A549 treated with AZD9567 at 1 μM for 4 hours (cell line): ENCODE measurements around the gene TIGD6. TPM values are rescaled to one million over a fixed set of nuclear protein-coding genes. Genes with fewer than 3 reads are reported as not detected.

Source experiments
- total RNA-seq: library from RNA; stranded (reverse); fragments of 200-300 nt; extraction: Qiagen RNA extraction; gene quantifications from 5 replicates; pipeline ENCODE4 v1.2.3, GENCODE V29; 2022; ENCODE audit not compliant: insufficient read depth

Gene TIGD6
- total RNA-seq: 5.0 to 7.0 TPM (median 5.4 TPM) in 5 replicates

DNA sequence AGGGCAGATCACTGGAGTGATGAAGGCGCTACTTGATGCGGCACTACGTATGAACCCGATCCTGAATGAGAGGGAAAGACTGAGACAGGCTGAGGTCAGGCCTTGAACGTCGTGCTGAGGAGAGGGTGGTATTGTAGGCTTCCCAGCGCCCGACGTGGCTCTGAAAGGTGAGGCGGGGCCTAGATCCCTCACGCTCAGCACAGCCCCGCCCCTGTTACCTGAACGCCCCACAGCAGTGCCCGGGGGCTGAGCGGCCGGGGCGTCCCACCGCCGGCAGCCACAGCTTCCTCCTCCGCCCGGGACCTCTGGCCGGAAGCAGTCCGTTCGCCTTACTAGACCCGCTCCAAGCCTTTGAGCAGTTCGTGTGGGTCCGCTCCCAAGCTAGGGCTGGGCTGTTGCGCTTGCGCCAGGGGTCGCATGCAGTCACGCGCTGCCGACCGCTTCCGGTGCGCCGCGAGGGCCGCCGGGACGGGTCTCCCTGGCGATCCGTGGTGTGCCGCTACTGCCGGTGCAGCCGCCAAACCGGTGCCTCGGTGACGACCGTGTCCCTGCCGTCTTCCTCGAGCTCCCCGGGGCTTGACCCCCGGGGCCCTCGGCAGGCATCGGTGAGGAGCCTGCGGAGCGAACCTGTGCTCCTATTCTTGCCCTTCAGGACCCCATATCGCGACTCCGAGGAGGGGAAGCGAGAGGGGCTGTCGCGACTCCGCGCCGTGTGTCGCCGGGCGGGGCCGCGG is at the start of gene TIGD6, which contains the start of gene HMGXB3:
TIGD6 (minus strand) TSS at position 399 of the 734 bp plus-strand sequence. CDS start 4,306 bp downstream, outside the sequence.
HMGXB3 (plus strand) TSS at position 484 of the 734 bp plus-strand sequence. CDS start 4,114 bp downstream, outside the sequence.

DNA sequence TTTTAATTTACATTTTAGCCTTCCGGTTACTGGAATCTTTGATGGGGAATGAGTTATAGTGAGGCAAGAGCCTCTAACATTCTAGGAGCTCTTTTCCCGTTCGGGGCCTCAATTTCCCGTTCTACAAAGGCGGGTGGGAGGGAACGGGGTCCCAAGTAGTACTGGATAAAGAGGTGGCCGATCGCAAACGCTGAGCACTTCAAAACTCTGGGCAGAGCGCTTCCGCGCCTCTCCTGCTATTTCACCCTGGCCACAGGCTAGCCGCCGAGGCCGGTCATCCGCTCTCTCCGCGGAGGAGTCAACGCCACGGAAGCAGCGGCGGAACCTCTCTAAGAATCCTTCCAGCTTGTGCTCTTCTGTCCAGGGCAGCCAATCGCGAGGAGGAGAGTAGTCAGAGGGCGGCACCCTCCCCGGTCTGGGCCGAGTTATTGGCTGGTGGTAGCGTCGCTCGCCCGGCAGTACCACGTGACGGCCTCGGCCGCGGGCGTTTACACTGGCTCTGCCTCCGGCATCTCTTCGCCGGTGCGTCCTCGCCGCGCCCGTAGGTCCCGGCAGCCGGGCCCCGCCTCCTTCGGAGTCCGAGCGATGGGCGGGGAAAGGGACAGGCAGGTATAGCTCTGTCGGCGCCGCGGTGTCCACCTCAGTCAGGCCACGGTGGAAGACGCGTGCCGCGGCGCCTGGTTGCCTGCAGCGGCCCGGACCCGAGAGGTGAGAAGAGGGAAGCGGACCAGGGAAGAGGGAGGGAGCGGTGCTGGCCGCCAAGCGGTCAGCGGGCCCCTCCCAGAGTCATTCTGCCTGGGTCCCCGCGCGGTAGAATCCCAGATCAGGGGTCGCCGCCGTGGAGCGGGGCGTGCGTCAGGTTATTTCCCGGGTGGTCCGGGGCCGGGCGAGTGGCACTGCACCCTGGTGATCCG is 39.9 kb downstream of the TIGD6 start, which contains the start of gene SLC26A2:
SLC26A2 (plus strand) TSS at position 487 of the 914 bp plus-strand sequence. CDS start 16,895 bp downstream, outside the sequence.

DNA sequence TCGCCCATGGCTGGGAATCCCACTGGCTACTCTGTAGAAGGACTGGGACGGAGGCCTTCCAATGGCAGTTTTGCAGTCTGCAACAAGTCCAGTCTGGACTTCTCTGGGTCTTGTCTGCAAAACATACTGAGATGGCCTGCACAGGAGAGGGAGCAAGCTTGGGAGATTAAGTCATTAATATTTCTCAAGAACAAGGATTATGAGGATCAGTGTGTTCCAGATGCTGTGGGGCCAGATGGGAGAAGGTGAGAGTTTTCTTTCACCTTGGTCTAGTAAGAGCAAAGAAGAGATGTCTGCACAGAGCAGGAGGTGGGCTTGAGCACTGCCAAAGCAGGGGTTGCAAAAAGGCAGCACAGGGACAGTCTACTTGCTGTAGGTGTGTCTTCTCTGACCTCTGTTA is 55.8 kb downstream of the TIGD6 start, which contains the start of gene PDE6A:
PDE6A (minus strand) TSS at position 128 of the 400 bp plus-strand sequence; CDS start at position 8, 120 bp downstream.

Other genes starting within 250 kb of the TIGD6 start
- 0.15 to 0.23 TPM (median 0.19 TPM) in 4 of 5 replicates, not detected in the other for gene PDE6A, start 55.9 kb downstream of the TIGD6 start, total RNA-seq
- gene SLC26A2, start 39.9 kb downstream of the TIGD6 start, total RNA-seq: 33.5 to 48.2 TPM (median 47.1 TPM) in 5 replicates
- gene HMGXB3, start 85 bp upstream of the TIGD6 start, total RNA-seq: 29.4 to 33.2 TPM (median 31.9 TPM) in 5 replicates
- gene CSF1R, start 85.9 kb upstream of the TIGD6 start, total RNA-seq: 0.07 to 0.14 TPM (median 0.12 TPM) in 4 of 5 replicates, not detected in the other
- 0.14 to 0.47 TPM (median 0.37 TPM) in 4 of 5 replicates, not detected in the other for gene PDGFRB, start 155.2 kb upstream of the TIGD6 start, total RNA-seq
- not detected in 5 replicates for gene CDX1, start 166.1 kb upstream of the TIGD6 start, total RNA-seq
- gene SLC6A7, start 189.4 kb upstream of the TIGD6 start, total RNA-seq: 0.02 to 0.06 TPM in 2 of 5 replicates, not detected in the others